MM.1S (cell line): ENCODE results near the gene C7.

Experiments used
- DNase-seq: peaks from one replicate; pipeline ENCODE4 v3.0.0-alpha.2; 2015
- H2AFZ ChIP-seq: fragments of 300-600 bp; sonication (generic); 2 replicates; pipeline ENCODE4 v1.6.0; 2016; ENCODE audit warnings: antibody characterized with exemption, low read length
- H3F3A ChIP-seq: fragments of 300-600 bp; sonication (generic); 2 replicates; pipeline ENCODE4 v1.6.1; 2016; ENCODE audit warnings: mild to moderate bottlenecking, antibody characterized with exemption, low read length, moderate library complexity, mixed read lengths; ENCODE audit not compliant: insufficient read depth
- H3K27ac ChIP-seq: fragments of 300-600 bp; sonication (generic); 2 replicates; pipeline ENCODE4 v1.5.1; 2016; ENCODE audit warnings: mild to moderate bottlenecking, low read length
- H3K27me3 ChIP-seq: fragments of 300-600 bp; sonication (generic); replicated peaks from 2 replicates; pipeline ENCODE4 v1.6.0; 2016; ENCODE audit warnings: low read length; ENCODE audit not compliant: insufficient read depth
- H3K36me3 ChIP-seq: fragments of 300-600 bp; sonication (generic); replicated peaks from 2 replicates; pipeline ENCODE4 v1.6.1; 2016; ENCODE audit warnings: mild to moderate bottlenecking, low read length, mixed read lengths; ENCODE audit not compliant: insufficient read depth
- H3K4me1 ChIP-seq: fragments of 300-600 bp; sonication (generic); 2 replicates; pipeline ENCODE4 v1.6.1; 2016; ENCODE audit warnings: low read length, mixed read lengths
- H3K4me2 ChIP-seq: fragments of 300-600 bp; sonication (generic); 2 replicates; pipeline ENCODE4 v1.6.0; 2016; ENCODE audit warnings: low read depth, low read length
- H3K4me3 ChIP-seq: fragments of 300-600 bp; sonication (generic); 2 replicates; pipeline ENCODE4 v1.5.1; 2016; ENCODE audit warnings: low read length, mixed read lengths
- H3K79me2 ChIP-seq: fragments of 300-600 bp; sonication (generic); 2 replicates; pipeline ENCODE4 v1.6.1; 2016; ENCODE audit warnings: mixed run types, low read length, mixed read lengths
- H3K9ac ChIP-seq: fragments of 300-600 bp; sonication (generic); 2 replicates; pipeline ENCODE4 v1.6.1; 2016; ENCODE audit warnings: low read length, mixed read lengths
- H3K9me2 ChIP-seq: fragments of 300-600 bp; sonication (generic); replicated peaks from 2 replicates; pipeline ENCODE4 v1.6.1; 2016; ENCODE audit warnings: mild to moderate bottlenecking, low read length, mixed read lengths; ENCODE audit not compliant: insufficient read depth
- H3K9me3 ChIP-seq: fragments of 300-600 bp; sonication (generic); replicated peaks from 2 replicates; pipeline ENCODE4 v1.6.1; 2016; ENCODE audit warnings: mild to moderate bottlenecking, low read length, mixed read lengths; ENCODE audit not compliant: insufficient read depth
- H4K20me1 ChIP-seq: fragments of 300-600 bp; sonication (generic); 2 replicates; pipeline ENCODE4 v1.6.1; 2016; ENCODE audit warnings: mild to moderate bottlenecking, low read length, moderate library complexity, mixed read lengths; ENCODE audit not compliant: insufficient read depth
- CTCF ChIP-seq: fragments of 300-600 bp; sonication (generic); IDR thresholded peaks from 2 replicates; pipeline ENCODE4 v1.5.1; 2016; ENCODE audit warnings: antibody characterized with exemption, low read length, mixed read lengths
- EZH2 ChIP-seq: fragments of 300-600 bp; sonication (generic); optimal IDR thresholded peaks from 2 replicates; pipeline ENCODE3; 2017; ENCODE audit warnings: low read depth, mild to moderate bottlenecking, antibody characterized with exemption, low read length, mixed read lengths
- EZH2phosphoT487 ChIP-seq: fragments of 300-600 bp; sonication (generic); IDR thresholded peaks from 2 replicates; pipeline ENCODE4 v1.6.1; 2018; ENCODE audit warnings: antibody characterized with exemption, low read length

The C7 gene

DNA sequence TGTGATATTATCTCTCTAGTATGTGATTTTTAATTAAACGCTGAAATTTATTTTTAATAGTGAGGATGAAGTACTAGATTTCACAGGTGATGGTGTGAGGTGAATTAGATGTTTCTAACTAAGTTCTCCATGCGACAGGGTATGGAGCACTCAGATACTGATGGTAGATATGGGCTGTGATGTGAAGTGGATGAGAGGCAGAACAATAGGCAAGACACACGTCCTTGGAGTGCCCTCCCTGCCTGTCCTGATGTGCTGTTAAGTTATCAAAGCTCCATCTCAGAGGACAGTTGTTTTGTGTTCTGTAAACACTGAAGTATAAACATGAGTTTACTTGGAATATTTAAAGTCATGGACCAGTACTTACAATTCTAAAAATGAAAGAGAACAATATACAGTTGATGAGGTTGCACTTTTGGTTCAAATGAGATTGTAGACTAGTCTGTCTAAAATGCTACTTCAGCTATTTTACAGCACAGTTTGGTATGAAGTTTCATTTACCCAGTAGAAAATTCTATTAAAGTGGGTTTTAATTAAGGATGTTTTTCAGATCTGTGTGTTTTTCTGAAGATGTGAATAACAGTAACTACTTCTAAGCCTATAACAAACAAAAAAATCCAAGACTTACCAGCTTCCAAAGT lies 64.2 kb downstream of the C7 start:
- no peaks in the 10 kb centered on the region for H3K9me2 ChIP-seq
- 0 out of 2 replicates have a peak overlapping the region, but pooled peaks have one; percentile 5 for H3K4me2 ChIP-seq
- H3K36me3 ChIP-seq = no peaks in the 10 kb centered on the region
- H3K4me1 ChIP-seq = peaks cover 3% of the 10 kb centered on the region; the same call in 1 of the 2 replicates
- 0 out of 2 replicates have a peak overlapping the region, but pooled peaks have one; percentile 2 for H2AFZ ChIP-seq
- no peak overlapping the region for H3K9ac ChIP-seq
- H3K27ac ChIP-seq = no peak overlapping the region
- H3F3A ChIP-seq = no peaks in the 10 kb centered on the region
- no peaks in the 10 kb centered on the region for H3K9me3 ChIP-seq
- DNase-seq = peak; percentile 57
- no peaks in the 10 kb centered on the region for H3K79me2 ChIP-seq
- H4K20me1 ChIP-seq = no peaks in the 10 kb centered on the region
- no peak overlapping the region for H3K4me3 ChIP-seq
- TF ChIP-seq CTCF = no peak
- no peak for TF ChIP-seq EZH2
- no peak for TF ChIP-seq EZH2phosphoT487
- H3K27me3 ChIP-seq = no peaks in the 10 kb centered on the region

DNA sequence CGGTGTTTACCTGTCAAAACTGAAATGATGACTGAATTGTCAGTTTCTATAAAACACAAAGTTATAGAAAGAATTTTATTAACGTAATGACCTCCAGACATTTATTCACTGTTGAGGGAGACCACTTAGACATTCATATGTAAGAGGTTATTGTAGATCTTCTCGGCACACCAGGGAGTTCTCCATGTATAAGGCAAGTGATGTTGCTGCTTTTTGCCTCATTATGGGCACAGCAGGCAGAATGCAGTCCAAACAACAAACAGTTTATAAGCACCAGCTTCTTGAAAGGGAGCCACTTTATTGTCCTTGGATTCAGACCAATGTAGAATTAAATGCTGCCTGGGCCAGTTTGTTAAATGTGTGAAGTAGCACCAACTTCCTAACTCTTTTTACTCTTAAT lies 66.7 kb downstream of the C7 start:
- Histone ChIP-seq H3K36me3 (no peaks in the 10 kb centered on the region), H3K4me2 (no peak overlapping the region), H4K20me1 (no peaks in the 10 kb centered on the region), H3F3A (no peaks in the 10 kb centered on the region), H3K4me3 (no peak overlapping the region), H2AFZ (no peak overlapping the region), H3K27ac (no peak overlapping the region), H3K9me3 (no peaks in the 10 kb centered on the region), H3K4me1 (peaks cover 3% of the 10 kb centered on the region; the same call in 1 of the 2 replicates), H3K27me3 (no peaks in the 10 kb centered on the region), H3K79me2 (no peaks in the 10 kb centered on the region), H3K9me2 (no peaks in the 10 kb centered on the region), H3K9ac (no peak overlapping the region)
- no peak for DNase-seq
- TF ChIP-seq CTCF (no peak), EZH2phosphoT487 (no peak), EZH2 (no peak)

GRCh38 chr5:40976836-40977235 lies 67.5 kb downstream of the C7 start:
- no peak for DNase-seq
- Histone ChIP-seq H3K27me3 (no peaks in the 10 kb centered on the region), H4K20me1 (no peaks in the 10 kb centered on the region), H3K4me3 (no peak overlapping the region), H3K4me1 (peaks cover 3% of the 10 kb centered on the region; the same call in 1 of the 2 replicates), H2AFZ (no peak overlapping the region), H3F3A (no peaks in the 10 kb centered on the region), H3K27ac (no peak overlapping the region), H3K9me2 (no peaks in the 10 kb centered on the region), H3K4me2 (no peak overlapping the region), H3K9ac (no peak overlapping the region), H3K9me3 (no peaks in the 10 kb centered on the region), H3K36me3 (no peaks in the 10 kb centered on the region), H3K79me2 (no peaks in the 10 kb centered on the region)
- TF ChIP-seq CTCF (no peak), EZH2phosphoT487 (no peak), EZH2 (no peak)
